ENCODE data around the gene SSRP1.

GRCh38 chr11:57379732-57380131 lies 44.0 kb upstream of the SSRP1 start:
- TF ChIP-seq EP300 (IDR thresholded peaks at IDR 0.05) (no peak), CTCF (IDR thresholded peaks at IDR 0.05) (no peak), POLR2A (IDR thresholded peaks at IDR 0.05) (no peak)

Measured in tibial nerve (tissue), 4 donors.